GM12892 (cell line): ENCODE results near the gene SMG9.

Experiments
- POLR2A ChIP-seq: IDR thresholded peaks from 2 replicates; pipeline ENCODE4 v1.6.1; 2011; ENCODE audit warnings: low read depth, low read length, control low read depth
- POLR2AphosphoS5 ChIP-seq: IDR thresholded peaks from 2 replicates; pipeline ENCODE4 v1.6.1; 2011; ENCODE audit warnings: low read depth, low read length, control low read depth

GRCh38 chr19:43766755-43767043, 11.9 kb upstream of the SMG9 start:
- TF ChIP-seq POLR2A (no peak), POLR2AphosphoS5 (no peak)
